K562 (cell line): ENCODE data around the gene ATP5PD. TPM values are rescaled to one million over a fixed set of nuclear protein-coding genes. Genes with fewer than 3 reads are reported as not detected.

Source experiments
- ARNT ChIP-seq, 2 experiments: fragments of 450-650 bp; IDR thresholded peaks; 2 replicates each; pipeline ENCODE4 v1.6.1; 2016; ENCODE audit warnings: mild to moderate bottlenecking in 1 of 2
- KDM2B ChIP-seq: fragments of 250-450 bp; sonication (Bioruptor Pico); IDR thresholded peaks from 2 replicates; pipeline ENCODE4 v1.8.0; 2021; ENCODE audit warnings: mild to moderate bottlenecking, moderate library complexity
- polyA plus RNA-seq, 8 experiments: library from polyadenylated mRNA; depleted of rRNA in 4 of 8; stranded (reverse) in 5 of 8; unstranded in 3 of 8; fragments of >200 nt; fragmentation: Nextera tagmentation in 2 of 8; fragmentation: Illumina TruSeq in 1 of 8; extraction: Ambion mirVana in 2 of 8; extraction: Trizol in 1 of 8; gene quantifications; 2 replicates each; pipeline versions ENCODE4 v1.2.1 to v1.2.3, GENCODE V29; 2011 to 2014; ENCODE audit warnings: inconsistent platforms in 1 of 8, missing spikeins in 1 of 8
- total RNA-seq, 7 experiments: library from RNA; depleted of rRNA in 6 of 7; stranded (reverse); fragments of >200 nt in 6 of 7; fragmentation: Illumina TruSeq in 2 of 7; extraction: Trizol in 2 of 7; gene quantifications; 2 replicates each; pipeline versions ENCODE4 v1.2.1 to v1.2.3, GENCODE V29; 2011 to 2021; ENCODE audit warnings: low replicate concordance in 1 of 7
- TF ChIP-seq, protein P1 (sequence below): sonication (generic); formaldehyde crosslinking; IDR thresholded peaks from 2 replicates; pipeline ENCODE4 v1.8.0; 2022; ENCODE audit warnings: mild to moderate bottlenecking, missing genetic modification reagents, borderline replicate concordance
- TF ChIP-seq, protein P2 (sequence below), 2 experiments: IDR thresholded peaks; 2 replicates each; pipeline ENCODE4 v1.6.1; 2012; ENCODE audit warnings: improper control_type of control experiment in 2 of 2, low read depth in 2 of 2, low read length in 2 of 2, borderline replicate concordance in 1 of 2
- TF ChIP-seq, protein P3 (sequence below): fragments of 200-600 bp; sonication (generic); IDR thresholded peaks from one replicate; pipeline ENCODE4 v1.6.1; 2012; ENCODE audit warnings: mild to moderate bottlenecking, low read depth, low read length, inconsistent platforms
- TF ChIP-seq, protein P4 (sequence below): fragments of 250-450 bp; sonication (Bioruptor Pico); IDR thresholded peaks from 2 replicates; pipeline ENCODE4 v1.5.0; 2020; ENCODE audit warnings: mild to moderate bottlenecking, borderline replicate concordance

Gene ATP5PD
- total and polyA plus RNA-seq, 9 of the 15 experiments (the other 6 are each of a cell fraction or from before 2014, with no cell fraction given), result 271 to 828 (median 432) TPM

DNA sequence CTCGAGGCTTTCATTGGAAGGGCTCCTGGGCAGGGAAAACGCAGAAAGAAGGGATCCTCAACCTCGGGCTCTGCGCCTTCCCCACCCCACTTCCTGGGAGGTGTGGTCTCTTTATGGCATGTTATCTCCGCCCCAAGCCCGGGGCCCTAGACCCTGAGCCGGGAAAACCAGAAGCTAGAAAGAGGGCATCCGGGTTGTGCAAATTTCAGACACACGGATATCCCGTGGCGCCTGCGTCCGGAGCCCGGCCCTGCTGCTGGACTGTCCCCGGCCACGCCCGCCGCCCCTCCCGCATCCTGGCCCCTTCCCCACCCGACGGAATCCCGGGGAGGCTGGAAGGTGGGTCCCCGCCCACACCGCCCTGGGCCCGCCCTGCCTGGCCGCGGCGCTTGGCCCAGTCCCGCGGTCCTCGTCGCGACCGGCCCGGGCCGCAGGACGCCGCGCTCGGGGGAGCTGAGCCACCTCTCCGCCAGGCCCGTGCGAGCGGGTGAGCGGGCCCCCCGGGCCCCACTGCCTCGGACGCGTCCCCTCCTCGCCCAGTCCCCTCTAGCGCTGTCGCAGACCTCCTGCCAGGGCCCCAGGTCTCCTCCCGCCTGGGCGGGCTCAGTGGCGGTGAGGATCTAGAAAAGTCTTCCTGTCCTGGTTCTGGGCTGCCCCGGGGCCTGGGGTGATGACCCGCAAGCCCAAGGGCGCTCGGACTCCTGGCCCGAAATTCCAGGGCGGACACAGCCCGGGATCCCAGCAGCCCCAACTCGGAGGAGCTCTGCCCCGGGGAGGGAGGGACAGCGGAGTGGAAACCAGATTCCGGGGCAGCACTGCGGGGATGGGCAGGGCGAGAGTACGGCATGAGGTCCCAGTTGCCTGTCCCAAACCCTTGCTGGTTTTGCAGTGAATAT, 41.0 kb upstream of the ATP5PD start, which contains the start of gene SLC16A5 (continued):
- TF ChIP-seq, protein P1, sequence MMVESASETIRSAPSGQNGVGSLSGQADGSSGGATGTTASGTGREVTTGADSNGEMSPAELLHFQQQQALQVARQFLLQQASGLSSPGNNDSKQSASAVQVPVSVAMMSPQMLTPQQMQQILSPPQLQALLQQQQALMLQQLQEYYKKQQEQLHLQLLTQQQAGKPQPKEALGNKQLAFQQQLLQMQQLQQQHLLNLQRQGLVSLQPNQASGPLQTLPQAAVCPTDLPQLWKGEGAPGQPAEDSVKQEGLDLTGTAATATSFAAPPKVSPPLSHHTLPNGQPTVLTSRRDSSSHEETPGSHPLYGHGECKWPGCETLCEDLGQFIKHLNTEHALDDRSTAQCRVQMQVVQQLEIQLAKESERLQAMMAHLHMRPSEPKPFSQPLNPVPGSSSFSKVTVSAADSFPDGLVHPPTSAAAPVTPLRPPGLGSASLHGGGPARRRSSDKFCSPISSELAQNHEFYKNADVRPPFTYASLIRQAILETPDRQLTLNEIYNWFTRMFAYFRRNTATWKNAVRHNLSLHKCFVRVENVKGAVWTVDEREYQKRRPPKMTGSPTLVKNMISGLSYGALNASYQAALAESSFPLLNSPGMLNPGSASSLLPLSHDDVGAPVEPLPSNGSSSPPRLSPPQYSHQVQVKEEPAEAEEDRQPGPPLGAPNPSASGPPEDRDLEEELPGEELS, result no peak
- TF ChIP-seq ARNT (IDR thresholded peaks at IDR 0.05) (no peak), KDM2B (no peak)
- TF ChIP-seq, protein P2, sequence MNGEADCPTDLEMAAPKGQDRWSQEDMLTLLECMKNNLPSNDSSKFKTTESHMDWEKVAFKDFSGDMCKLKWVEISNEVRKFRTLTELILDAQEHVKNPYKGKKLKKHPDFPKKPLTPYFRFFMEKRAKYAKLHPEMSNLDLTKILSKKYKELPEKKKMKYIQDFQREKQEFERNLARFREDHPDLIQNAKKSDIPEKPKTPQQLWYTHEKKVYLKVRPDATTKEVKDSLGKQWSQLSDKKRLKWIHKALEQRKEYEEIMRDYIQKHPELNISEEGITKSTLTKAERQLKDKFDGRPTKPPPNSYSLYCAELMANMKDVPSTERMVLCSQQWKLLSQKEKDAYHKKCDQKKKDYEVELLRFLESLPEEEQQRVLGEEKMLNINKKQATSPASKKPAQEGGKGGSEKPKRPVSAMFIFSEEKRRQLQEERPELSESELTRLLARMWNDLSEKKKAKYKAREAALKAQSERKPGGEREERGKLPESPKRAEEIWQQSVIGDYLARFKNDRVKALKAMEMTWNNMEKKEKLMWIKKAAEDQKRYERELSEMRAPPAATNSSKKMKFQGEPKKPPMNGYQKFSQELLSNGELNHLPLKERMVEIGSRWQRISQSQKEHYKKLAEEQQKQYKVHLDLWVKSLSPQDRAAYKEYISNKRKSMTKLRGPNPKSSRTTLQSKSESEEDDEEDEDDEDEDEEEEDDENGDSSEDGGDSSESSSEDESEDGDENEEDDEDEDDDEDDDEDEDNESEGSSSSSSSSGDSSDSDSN (IDR thresholded peaks at IDR 0.05; ENCODE audit: borderline replicate concordance in 1 of 2, low read depth in 2 of 2, low read length in 2 of 2), result 0 out of 4 replicates have a peak, but pooled peaks of 1 of the 2 experiments have one; percentile 2
- TF ChIP-seq, protein P3, sequence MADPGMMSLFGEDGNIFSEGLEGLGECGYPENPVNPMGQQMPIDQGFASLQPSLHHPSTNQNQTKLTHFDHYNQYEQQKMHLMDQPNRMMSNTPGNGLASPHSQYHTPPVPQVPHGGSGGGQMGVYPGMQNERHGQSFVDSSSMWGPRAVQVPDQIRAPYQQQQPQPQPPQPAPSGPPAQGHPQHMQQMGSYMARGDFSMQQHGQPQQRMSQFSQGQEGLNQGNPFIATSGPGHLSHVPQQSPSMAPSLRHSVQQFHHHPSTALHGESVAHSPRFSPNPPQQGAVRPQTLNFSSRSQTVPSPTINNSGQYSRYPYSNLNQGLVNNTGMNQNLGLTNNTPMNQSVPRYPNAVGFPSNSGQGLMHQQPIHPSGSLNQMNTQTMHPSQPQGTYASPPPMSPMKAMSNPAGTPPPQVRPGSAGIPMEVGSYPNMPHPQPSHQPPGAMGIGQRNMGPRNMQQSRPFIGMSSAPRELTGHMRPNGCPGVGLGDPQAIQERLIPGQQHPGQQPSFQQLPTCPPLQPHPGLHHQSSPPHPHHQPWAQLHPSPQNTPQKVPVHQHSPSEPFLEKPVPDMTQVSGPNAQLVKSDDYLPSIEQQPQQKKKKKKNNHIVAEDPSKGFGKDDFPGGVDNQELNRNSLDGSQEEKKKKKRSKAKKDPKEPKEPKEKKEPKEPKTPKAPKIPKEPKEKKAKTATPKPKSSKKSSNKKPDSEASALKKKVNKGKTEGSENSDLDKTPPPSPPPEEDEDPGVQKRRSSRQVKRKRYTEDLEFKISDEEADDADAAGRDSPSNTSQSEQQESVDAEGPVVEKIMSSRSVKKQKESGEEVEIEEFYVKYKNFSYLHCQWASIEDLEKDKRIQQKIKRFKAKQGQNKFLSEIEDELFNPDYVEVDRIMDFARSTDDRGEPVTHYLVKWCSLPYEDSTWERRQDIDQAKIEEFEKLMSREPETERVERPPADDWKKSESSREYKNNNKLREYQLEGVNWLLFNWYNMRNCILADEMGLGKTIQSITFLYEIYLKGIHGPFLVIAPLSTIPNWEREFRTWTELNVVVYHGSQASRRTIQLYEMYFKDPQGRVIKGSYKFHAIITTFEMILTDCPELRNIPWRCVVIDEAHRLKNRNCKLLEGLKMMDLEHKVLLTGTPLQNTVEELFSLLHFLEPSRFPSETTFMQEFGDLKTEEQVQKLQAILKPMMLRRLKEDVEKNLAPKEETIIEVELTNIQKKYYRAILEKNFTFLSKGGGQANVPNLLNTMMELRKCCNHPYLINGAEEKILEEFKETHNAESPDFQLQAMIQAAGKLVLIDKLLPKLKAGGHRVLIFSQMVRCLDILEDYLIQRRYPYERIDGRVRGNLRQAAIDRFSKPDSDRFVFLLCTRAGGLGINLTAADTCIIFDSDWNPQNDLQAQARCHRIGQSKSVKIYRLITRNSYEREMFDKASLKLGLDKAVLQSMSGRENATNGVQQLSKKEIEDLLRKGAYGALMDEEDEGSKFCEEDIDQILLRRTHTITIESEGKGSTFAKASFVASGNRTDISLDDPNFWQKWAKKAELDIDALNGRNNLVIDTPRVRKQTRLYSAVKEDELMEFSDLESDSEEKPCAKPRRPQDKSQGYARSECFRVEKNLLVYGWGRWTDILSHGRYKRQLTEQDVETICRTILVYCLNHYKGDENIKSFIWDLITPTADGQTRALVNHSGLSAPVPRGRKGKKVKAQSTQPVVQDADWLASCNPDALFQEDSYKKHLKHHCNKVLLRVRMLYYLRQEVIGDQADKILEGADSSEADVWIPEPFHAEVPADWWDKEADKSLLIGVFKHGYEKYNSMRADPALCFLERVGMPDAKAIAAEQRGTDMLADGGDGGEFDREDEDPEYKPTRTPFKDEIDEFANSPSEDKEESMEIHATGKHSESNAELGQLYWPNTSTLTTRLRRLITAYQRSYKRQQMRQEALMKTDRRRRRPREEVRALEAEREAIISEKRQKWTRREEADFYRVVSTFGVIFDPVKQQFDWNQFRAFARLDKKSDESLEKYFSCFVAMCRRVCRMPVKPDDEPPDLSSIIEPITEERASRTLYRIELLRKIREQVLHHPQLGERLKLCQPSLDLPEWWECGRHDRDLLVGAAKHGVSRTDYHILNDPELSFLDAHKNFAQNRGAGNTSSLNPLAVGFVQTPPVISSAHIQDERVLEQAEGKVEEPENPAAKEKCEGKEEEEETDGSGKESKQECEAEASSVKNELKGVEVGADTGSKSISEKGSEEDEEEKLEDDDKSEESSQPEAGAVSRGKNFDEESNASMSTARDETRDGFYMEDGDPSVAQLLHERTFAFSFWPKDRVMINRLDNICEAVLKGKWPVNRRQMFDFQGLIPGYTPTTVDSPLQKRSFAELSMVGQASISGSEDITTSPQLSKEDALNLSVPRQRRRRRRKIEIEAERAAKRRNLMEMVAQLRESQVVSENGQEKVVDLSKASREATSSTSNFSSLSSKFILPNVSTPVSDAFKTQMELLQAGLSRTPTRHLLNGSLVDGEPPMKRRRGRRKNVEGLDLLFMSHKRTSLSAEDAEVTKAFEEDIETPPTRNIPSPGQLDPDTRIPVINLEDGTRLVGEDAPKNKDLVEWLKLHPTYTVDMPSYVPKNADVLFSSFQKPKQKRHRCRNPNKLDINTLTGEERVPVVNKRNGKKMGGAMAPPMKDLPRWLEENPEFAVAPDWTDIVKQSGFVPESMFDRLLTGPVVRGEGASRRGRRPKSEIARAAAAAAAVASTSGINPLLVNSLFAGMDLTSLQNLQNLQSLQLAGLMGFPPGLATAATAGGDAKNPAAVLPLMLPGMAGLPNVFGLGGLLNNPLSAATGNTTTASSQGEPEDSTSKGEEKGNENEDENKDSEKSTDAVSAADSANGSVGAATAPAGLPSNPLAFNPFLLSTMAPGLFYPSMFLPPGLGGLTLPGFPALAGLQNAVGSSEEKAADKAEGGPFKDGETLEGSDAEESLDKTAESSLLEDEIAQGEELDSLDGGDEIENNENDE, result no peak
- TF ChIP-seq, protein P4, sequence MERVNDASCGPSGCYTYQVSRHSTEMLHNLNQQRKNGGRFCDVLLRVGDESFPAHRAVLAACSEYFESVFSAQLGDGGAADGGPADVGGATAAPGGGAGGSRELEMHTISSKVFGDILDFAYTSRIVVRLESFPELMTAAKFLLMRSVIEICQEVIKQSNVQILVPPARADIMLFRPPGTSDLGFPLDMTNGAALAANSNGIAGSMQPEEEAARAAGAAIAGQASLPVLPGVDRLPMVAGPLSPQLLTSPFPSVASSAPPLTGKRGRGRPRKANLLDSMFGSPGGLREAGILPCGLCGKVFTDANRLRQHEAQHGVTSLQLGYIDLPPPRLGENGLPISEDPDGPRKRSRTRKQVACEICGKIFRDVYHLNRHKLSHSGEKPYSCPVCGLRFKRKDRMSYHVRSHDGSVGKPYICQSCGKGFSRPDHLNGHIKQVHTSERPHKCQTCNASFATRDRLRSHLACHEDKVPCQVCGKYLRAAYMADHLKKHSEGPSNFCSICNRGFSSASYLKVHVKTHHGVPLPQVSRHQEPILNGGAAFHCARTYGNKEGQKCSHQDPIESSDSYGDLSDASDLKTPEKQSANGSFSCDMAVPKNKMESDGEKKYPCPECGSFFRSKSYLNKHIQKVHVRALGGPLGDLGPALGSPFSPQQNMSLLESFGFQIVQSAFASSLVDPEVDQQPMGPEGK (CRISPR knock-in tag), result no peak
